OCI-LY1 (cell line): Measurements from ENCODE around the gene KCTD5.

Source experiments
- CTCF ChIP-seq: fragments of 200-600 bp; sonication (generic), shearing (Covaris generic); IDR thresholded peaks from 2 replicates; pipeline ENCODE4 v1.5.1; 2017; ENCODE audit warnings: mild to moderate bottlenecking, antibody characterized with exemption, low read length, moderate library complexity, mixed read lengths
- EZH2 ChIP-seq: fragments of 200-600 bp; sonication (generic), shearing (Covaris generic); IDR thresholded peaks from 2 replicates; pipeline ENCODE4 v1.8.0; 2017; ENCODE audit warnings: borderline replicate concordance, mixed run types, mild to moderate bottlenecking, antibody characterized with exemption, low read length, moderate library complexity, mixed read lengths

DNA sequence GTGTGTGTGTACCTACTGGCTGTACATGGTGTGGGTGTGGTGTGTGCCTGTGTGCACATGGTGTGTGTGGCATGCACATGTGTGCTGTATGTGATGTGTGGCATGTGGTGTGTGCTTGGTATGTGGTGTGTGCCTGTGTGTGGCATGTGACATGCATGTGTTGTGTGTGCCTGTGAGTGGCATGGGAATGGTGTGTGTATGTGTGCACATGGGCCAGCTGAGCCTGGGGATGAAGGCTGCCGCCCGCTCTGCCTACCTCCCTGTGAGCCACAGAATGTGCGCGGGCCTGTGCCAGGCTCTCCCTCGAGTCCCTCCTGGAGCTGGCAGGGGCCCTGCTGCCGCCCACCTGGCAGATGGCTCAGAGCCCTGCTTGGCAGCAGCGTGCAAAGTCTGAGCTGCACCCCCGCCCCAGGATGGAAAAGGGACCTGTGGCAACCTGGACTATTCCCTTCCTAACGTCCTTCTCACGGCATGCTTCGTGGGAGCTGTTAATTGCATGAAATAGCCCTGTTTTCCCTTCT, 28.4 kb downstream of the KCTD5 start:
- TF ChIP-seq CTCF (no peak), EZH2 (no peak)
